Common myeloid progenitor, CD34-positive (primary cell): ENCODE measurements around the gene NR2C1.

ENCODE experiments used
- CTCF ChIA-PET: fragments of 350-600 bp; sonication (Branson Sonifier 250); formaldehyde crosslinking; loops from one replicate; lab custom pipeline; 2021; ENCODE audit warnings: antibody characterized with exemption; lab: Charles Lee
- POLR2A ChIA-PET: fragments of 350-600 bp; sonication (Branson Sonifier 250); formaldehyde crosslinking; loops from one replicate; lab custom pipeline; 2021; ENCODE audit warnings: antibody characterized with exemption; lab: Charles Lee
- DNase-seq, 3 donors: peaks; one replicate each; pipeline versions ENCODE4 v3.0.0 to v3.0.0-alpha.2; 2013
- H3K27ac ChIP-seq, 2 experiments: 1 replicate in 1 of 2; 2 replicates in 1 of 2; pipeline ENCODE4 v1.7.0; 2013; ENCODE audit warnings: inconsistent platforms in 2 of 2, low read length in 2 of 2, mild to moderate bottlenecking in 2 of 2, low read depth in 1 of 2, moderate library complexity in 1 of 2; ENCODE audit not compliant: severe bottlenecking in 2 of 2, insufficient read depth in 1 of 2, poor library complexity in 1 of 2
- H3K27me3 ChIP-seq, 5 experiments: replicated peaks in 2 of 5; 1 replicate in 3 of 5; 2 replicates in 2 of 5; pipeline versions ENCODE4 v1.6.1 to v1.7.0; 2013; ENCODE audit warnings: low read length in 4 of 5, mild to moderate bottlenecking in 2 of 5, moderate library complexity in 2 of 5, inconsistent platforms in 1 of 5; ENCODE audit not compliant: insufficient read depth in 5 of 5, control insufficient read depth in 4 of 5
- H3K36me3 ChIP-seq, 4 experiments: 1 replicate in 2 of 4; 2 replicates in 2 of 4; pipeline versions ENCODE4 v1.6.1 to v1.7.0; 2013; ENCODE audit warnings: low read length in 3 of 4, control low read depth in 1 of 4, mild to moderate bottlenecking in 1 of 4; ENCODE audit not compliant: control insufficient read depth in 4 of 4, insufficient read depth in 4 of 4
- H3K4me1 ChIP-seq, 4 experiments: 1 replicate in 3 of 4; 2 replicates in 1 of 4; pipeline versions ENCODE4 v1.6.1 to v1.7.1; 2013; ENCODE audit warnings: low read length in 3 of 4, mild to moderate bottlenecking in 3 of 4, control low read depth in 1 of 4, inconsistent platforms in 1 of 4, moderate library complexity in 1 of 4; ENCODE audit not compliant: control insufficient read depth in 4 of 4, insufficient read depth in 4 of 4; ENCODE audit errors: control extremely low read depth in 1 of 4
- H3K4me3 ChIP-seq, 7 experiments: 1 replicate in 4 of 7; 2 replicates in 3 of 7; pipeline versions ENCODE4 v1.5.1 to v1.7.0; 2013; ENCODE audit warnings: mild to moderate bottlenecking in 7 of 7, low read length in 6 of 7, moderate library complexity in 6 of 7, inconsistent platforms in 2 of 7, low read depth in 2 of 7, control low read depth in 1 of 7; ENCODE audit not compliant: insufficient read depth in 4 of 7, control insufficient read depth in 1 of 7; ENCODE audit errors: extremely low read depth in 1 of 7
- H3K9me3 ChIP-seq, 5 experiments: 1 replicate in 4 of 5; 2 replicates in 1 of 5; pipeline versions ENCODE4 v1.6.1 to v1.7.1; 2013; ENCODE audit warnings: low read length in 4 of 5, mild to moderate bottlenecking in 2 of 5, inconsistent platforms in 1 of 5, low read depth in 1 of 5, moderate library complexity in 1 of 5; ENCODE audit not compliant: control insufficient read depth in 4 of 5, insufficient read depth in 2 of 5; ENCODE audit errors: control extremely low read depth in 1 of 5
- WGBS: methylation state at CpG from one replicate; pipeline ENCODE4 v1.1.5; 2013; ENCODE audit not compliant: insufficient coverage; 5-methylcytosine and 5-hydroxymethylcytosine counted together

Gene NR2C1

DNA sequence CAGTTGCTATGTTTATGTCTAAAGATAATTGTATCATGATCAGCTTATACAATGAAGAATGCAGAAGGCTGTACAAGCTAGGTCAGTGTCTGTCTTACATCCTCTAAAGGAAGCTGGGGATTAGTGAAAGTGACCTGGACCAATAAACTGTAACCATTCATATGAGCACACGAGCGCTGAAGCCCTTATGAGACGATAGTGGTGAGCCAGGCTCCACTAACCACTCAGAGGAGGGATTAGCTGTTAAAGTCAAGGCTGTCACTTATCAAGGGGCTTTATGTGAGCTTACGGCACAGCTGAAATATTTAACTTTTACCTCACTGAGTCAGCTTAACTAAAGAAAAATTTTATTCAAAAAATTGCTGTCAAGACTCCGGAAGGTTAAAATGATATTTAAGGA is 100.2 kb downstream of the NR2C1 start:
- Histone ChIP-seq H3K4me3 (no peak overlapping the region), H3K27ac (no peak overlapping the region), H3K4me1 (peaks cover 0 to 11% (median 0%) of the 10 kb centered on the region in 4 experiments), H3K9me3 (no peaks in the 10 kb centered on the region), H3K36me3 (peaks cover 3 to 15% (median 11%) of the 10 kb centered on the region in 4 experiments), H3K27me3 (no peaks in the 10 kb centered on the region)
- 85% methylated on average over 3 of the region's 5 CpGs for WGBS
- ChIA-PET POLR2A (no interaction called here), CTCF (interaction anchor here (1.0 to 1.2 kb wide), 4 partner anchors 8 to 13 kb away, joined by 3 to 5 read pairs (median 3); no protein-coding TSS in a partner anchor)
- no peak for DNase-seq

DNA sequence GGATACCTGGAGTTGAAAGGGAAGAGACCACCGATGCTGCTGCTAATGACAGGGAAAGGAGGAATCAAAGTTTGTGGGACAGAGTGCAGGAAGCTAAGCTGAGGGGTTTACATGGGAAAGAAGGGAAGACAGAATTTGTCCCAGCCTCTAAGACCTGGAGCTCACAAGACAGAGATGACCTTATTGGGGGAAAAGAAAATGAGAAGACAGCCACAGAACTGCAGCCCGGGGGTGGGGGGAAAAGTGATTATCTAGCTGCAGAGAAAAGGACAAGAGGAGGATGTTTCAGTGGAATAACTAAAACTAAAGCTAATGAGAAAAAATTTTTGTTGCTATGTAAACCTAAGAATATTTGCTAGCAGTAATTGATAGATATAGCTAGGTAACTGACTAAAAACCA is 100.6 kb downstream of the NR2C1 start:
- H3K36me3 ChIP-seq: peaks cover 3 to 15% (median 11%) of the 10 kb centered on the region in 4 experiments
- WGBS: 100% methylated on average over 2 of the region's 2 CpGs
- DNase-seq: no peak
- no peak overlapping the region for H3K27ac ChIP-seq
- peaks cover 0 to 11% (median 0%) of the 10 kb centered on the region in 4 experiments for H3K4me1 ChIP-seq
- H3K4me3 ChIP-seq: no peak overlapping the region
- ChIA-PET CTCF (interaction anchor here (1.2 kb wide), 3 partner anchors 9 to 11 kb away, joined by 3 to 5 read pairs (median 3); no protein-coding TSS in a partner anchor), POLR2A (no interaction called here)
- H3K9me3 ChIP-seq: no peaks in the 10 kb centered on the region
- H3K27me3 ChIP-seq: no peaks in the 10 kb centered on the region

DNA sequence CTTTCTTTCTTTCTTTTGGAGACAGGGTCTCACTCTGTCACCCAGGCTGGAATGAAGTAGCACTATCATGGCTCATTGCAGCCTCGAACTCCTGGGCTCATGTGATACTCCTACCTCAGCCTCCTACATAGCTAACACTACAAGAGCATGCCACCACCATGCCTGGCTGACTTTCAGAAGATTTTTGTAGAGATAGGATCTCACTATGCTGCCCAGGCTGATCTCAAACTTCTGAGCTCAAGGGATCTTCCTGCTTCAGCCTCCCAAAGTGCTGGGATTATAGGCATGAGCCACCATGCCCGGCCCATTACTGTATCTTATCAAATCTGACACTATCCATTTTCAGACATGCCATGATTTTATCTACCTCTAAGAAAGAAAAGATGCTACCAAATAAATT is 101.5 kb downstream of the NR2C1 start:
- Histone ChIP-seq H3K4me3 (no peak overlapping the region), H3K27me3 (no peaks in the 10 kb centered on the region), H3K27ac (no peak overlapping the region), H3K4me1 (peaks cover 0 to 11% (median 0%) of the 10 kb centered on the region in 4 experiments), H3K9me3 (no peaks in the 10 kb centered on the region), H3K36me3 (peaks cover 3 to 15% (median 11%) of the 10 kb centered on the region in 4 experiments)
- ChIA-PET CTCF (no interaction called here), POLR2A (no interaction called here)
- WGBS: 100% methylated on average over 1 of the region's 2 CpGs
- DNase-seq: no peak

DNA sequence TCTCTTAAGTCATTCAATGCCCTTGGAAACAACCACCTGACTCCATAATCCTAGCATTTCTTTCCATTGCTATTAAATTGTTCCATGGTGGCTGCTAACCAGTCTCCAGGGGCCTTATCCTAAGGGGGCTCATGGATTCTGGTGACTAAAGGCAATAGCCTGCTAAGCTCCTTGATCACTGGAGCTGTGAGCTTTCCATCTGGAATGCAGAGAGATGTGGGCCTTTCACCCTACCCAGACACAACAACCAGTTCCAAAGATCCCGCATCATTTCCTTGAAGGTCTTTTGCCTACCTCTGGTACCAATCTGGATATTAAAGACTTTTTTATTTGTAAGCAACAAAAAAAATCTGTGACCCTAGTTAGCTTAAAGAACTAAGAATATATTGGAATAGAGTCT is 102.9 kb downstream of the NR2C1 start:
- Histone ChIP-seq H3K27ac (no peak overlapping the region), H3K9me3 (no peaks in the 10 kb centered on the region), H3K4me3 (no peak overlapping the region), H3K4me1 (peaks cover 0 to 11% (median 0%) of the 10 kb centered on the region in 4 experiments), H3K27me3 (no peaks in the 10 kb centered on the region), H3K36me3 (peaks cover 3 to 15% (median 11%) of the 10 kb centered on the region in 4 experiments)
- ChIA-PET POLR2A (no interaction called here), CTCF (interaction anchor here (0.6 to 1.5 kb wide), 5 partner anchors 9 to 97 kb away, joined by 3 to 4 read pairs (median 3); no protein-coding TSS in a partner anchor)
- no peak for DNase-seq
- no CpG with 5 or more reads among the region's 1 CpG for WGBS
